ENCODE measurements around the gene MED31. TPM values are rescaled to one million over a fixed set of nuclear protein-coding genes. Genes with fewer than 3 reads are reported as not detected.

MED31 gene
- total and polyA plus RNA-seq, 2 of the 13 experiments (the other 11 are each of a cell fraction or from before 2014, with no cell fraction given), result 19.0 to 20.9 TPM

DNA sequence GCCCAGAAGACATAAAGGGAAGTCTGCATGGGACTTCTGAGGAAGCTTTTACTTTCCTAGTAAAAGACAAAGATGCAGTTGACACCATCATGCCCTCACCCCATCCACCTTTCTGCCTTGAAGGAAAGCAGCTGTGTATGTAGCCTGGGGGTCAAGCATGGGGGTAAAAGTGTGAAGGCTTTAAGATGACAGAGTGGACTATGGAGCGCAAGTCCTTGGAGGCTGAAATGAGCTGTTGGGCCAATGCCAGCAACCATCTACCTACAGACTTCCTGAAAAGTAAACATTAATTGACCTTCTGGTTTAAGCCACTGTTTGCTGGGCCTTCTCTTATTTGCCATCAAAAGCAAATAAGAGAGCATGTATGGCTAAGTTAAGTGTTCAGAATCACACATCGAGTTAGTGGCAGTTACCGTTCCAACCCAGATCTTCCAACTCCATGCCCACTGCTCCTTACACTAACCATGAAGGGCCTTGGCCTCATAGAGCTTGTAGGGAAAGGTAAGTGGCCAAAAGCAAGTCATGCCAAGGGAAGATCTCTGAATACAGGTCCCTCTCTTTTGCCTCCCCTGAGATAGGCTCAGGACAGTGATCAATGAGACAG is 31.8 kb upstream of the MED31 start (continued):
- TF ChIP-seq, protein P1, sequence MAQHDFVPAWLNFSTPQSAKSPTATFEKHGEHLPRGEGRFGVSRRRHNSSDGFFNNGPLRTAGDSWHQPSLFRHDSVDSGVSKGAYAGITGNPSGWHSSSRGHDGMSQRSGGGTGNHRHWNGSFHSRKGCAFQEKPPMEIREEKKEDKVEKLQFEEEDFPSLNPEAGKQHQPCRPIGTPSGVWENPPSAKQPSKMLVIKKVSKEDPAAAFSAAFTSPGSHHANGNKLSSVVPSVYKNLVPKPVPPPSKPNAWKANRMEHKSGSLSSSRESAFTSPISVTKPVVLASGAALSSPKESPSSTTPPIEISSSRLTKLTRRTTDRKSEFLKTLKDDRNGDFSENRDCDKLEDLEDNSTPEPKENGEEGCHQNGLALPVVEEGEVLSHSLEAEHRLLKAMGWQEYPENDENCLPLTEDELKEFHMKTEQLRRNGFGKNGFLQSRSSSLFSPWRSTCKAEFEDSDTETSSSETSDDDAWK (CRISPR knock-in tag; IDR thresholded peaks at IDR 0.05), result no peak
- TF ChIP-seq, protein P2, sequence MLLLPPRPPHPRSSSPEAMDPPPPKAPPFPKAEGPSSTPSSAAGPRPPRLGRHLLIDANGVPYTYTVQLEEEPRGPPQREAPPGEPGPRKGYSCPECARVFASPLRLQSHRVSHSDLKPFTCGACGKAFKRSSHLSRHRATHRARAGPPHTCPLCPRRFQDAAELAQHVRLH (CRISPR knock-in tag; IDR thresholded peaks at IDR 0.05; ENCODE audit: borderline replicate concordance, low read depth), result no peak
- no peak for TF ChIP-seq DZIP1 (CRISPR knock-in tag; IDR thresholded peaks at IDR 0.05)
- no peak for TF ChIP-seq REL (CRISPR knock-in tag; conservative IDR thresholded peaks at IDR 0.05)
- TF ChIP-seq, protein P3, sequence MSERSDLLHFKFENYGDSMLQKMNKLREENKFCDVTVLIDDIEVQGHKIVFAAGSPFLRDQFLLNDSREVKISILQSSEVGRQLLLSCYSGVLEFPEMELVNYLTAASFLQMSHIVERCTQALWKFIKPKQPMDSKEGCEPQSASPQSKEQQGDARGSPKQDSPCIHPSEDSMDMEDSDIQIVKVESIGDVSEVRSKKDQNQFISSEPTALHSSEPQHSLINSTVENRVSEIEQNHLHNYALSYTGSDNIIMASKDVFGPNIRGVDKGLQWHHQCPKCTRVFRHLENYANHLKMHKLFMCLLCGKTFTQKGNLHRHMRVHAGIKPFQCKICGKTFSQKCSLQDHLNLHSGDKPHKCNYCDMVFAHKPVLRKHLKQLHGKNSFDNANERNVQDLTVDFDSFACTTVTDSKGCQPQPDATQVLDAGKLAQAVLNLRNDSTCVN (CRISPR knock-in tag; IDR thresholded peaks at IDR 0.05; ENCODE audit: borderline replicate concordance), result no peak
- TF ChIP-seq ZBTB8A (CRISPR knock-in tag; IDR thresholded peaks at IDR 0.05; ENCODE audit: borderline replicate concordance, low read depth), result no peak
- TF ChIP-seq HDAC2 (CRISPR knock-in tag; IDR thresholded peaks at IDR 0.05), result peak; percentile 42; the same call in 1 of the 2 replicates
- no peak for TF ChIP-seq ADNP (CRISPR knock-in tag; IDR thresholded peaks at IDR 0.05)
- no peak for TF ChIP-seq ZNF235 (CRISPR knock-in tag; IDR thresholded peaks at IDR 0.05; ENCODE audit: borderline replicate concordance)
- TF ChIP-seq MLLT10 (CRISPR knock-in tag; IDR thresholded peaks at IDR 0.05), result no peak
- no peak for TF ChIP-seq NFE2L2 (IDR thresholded peaks at IDR 0.05; ENCODE audit: low read length)
- TF ChIP-seq ZNF207 (IDR thresholded peaks at IDR 0.05; ENCODE audit: borderline replicate concordance), result no peak
- 0 out of 2 replicates have a peak, but pooled peaks have one; percentile 23 for TF ChIP-seq HOXD1 (CRISPR knock-in tag; IDR thresholded peaks at IDR 0.05)
- TF ChIP-seq ZSCAN30 (CRISPR knock-in tag; IDR thresholded peaks at IDR 0.05), result no peak
- no peak for TF ChIP-seq ZNF263 (CRISPR knock-in tag; IDR thresholded peaks at IDR 0.05)
- 0 out of 2 replicates have a peak, but pooled peaks have one; percentile 25 for TF ChIP-seq AKAP8 (CRISPR knock-in tag; IDR thresholded peaks at IDR 0.05)
- TF ChIP-seq ZNF564 (CRISPR knock-in tag; IDR thresholded peaks at IDR 0.05), result no peak
- no peak for TF ChIP-seq BRF2 (CRISPR knock-in tag; IDR thresholded peaks at IDR 0.05)
- TF ChIP-seq ZNF674 (CRISPR knock-in tag; IDR thresholded peaks at IDR 0.05; ENCODE audit: low read depth), result no peak
- TF ChIP-seq ARNTL (CRISPR knock-in tag; IDR thresholded peaks at IDR 0.05), result peak; percentile 52; the same call in 1 of the 2 replicates
- no peak for TF ChIP-seq TEAD3 (CRISPR knock-in tag; optimal IDR thresholded peaks at IDR 0.05; ENCODE audit: borderline replicate concordance)
- no peak for TF ChIP-seq RNF219 (CRISPR knock-in tag; IDR thresholded peaks at IDR 0.05)

All from HepG2 (cell line).